Measurements from ENCODE around the gene TAPBP. TPM values are rescaled to one million over a fixed set of nuclear protein-coding genes. Genes with fewer than 3 reads are reported as not detected.
"Not testable (repeated sequence)": the region's sequence is repeated elsewhere in the genome, so short reads cannot be mapped to it uniquely, and the experiment has no call there.

TAPBP gene
- polyA plus RNA-seq, 1 donor from 2014 or later, result 605 TPM

GRCh38 chr6:33279971-33280511 lies 33.8 kb downstream of the TAPBP start:
- H3K4me3 Mint-ChIP-seq, result peak overlapping the region in 2 of 4 donors; percentile 45 to 99
- H3K9me3 Mint-ChIP-seq, result no peaks in the 10 kb centered on the region
- H3K27ac Mint-ChIP-seq, result peak overlapping the region in 1 of 3 donors; percentile 64
- H3K27me3 Mint-ChIP-seq, result no peaks in the 10 kb centered on the region
- H3K36me3 Mint-ChIP-seq, result peaks cover 1% of the 10 kb centered on the region
- H3K4me1 Mint-ChIP-seq, result peaks cover 16 to 30% (median 20%) of the 10 kb centered on the region in 3 donors

GRCh38 chr6:33279257-33279695 lies 34.6 kb downstream of the TAPBP start:
- Mint-ChIP-seq H3K4me1 (peaks cover 23 to 38% (median 28%) of the 10 kb centered on the region in 3 donors), H3K27me3 (no peaks in the 10 kb centered on the region), H3K36me3 (peaks cover 1% of the 10 kb centered on the region), H3K27ac (peak overlapping the region in 2 of 3 donors; percentile 71 to 85), H3K9me3 (no peaks in the 10 kb centered on the region), H3K4me3 (peak overlapping the region in 3 of 4 donors; percentile 60 to 99 (median 89))

- Mint-ChIP-seq H3K9me3 (no peaks in the 10 kb centered on the region), H3K4me1 (peaks cover 26 to 40% (median 30%) of the 10 kb centered on the region in 3 donors), H3K4me3 (peak overlapping the region; percentile 60 to 99 (median 92)), H3K27ac (peak overlapping the region; percentile 23 to 99 (median 85)), H3K36me3 (no peaks in the 10 kb centered on the region), H3K27me3 (no peaks in the 10 kb centered on the region)
Observed at GRCh38 chr6:33278810-33279209, 35.1 kb downstream of the TAPBP start.

GRCh38 chr6:33278392-33278741 lies 35.5 kb downstream of the TAPBP start:
- peak overlapping the region; percentile 89 to 99 (median 96) for H3K4me3 Mint-ChIP-seq
- no peaks in the 10 kb centered on the region for H3K9me3 Mint-ChIP-seq
- no peaks in the 10 kb centered on the region for H3K27me3 Mint-ChIP-seq
- peaks cover 30 to 44% (median 32%) of the 10 kb centered on the region in 3 donors for H3K4me1 Mint-ChIP-seq
- H3K27ac Mint-ChIP-seq, result peak overlapping the region; percentile 67 to 99 (median 85)
- H3K36me3 Mint-ChIP-seq, result no peaks in the 10 kb centered on the region

DNA sequence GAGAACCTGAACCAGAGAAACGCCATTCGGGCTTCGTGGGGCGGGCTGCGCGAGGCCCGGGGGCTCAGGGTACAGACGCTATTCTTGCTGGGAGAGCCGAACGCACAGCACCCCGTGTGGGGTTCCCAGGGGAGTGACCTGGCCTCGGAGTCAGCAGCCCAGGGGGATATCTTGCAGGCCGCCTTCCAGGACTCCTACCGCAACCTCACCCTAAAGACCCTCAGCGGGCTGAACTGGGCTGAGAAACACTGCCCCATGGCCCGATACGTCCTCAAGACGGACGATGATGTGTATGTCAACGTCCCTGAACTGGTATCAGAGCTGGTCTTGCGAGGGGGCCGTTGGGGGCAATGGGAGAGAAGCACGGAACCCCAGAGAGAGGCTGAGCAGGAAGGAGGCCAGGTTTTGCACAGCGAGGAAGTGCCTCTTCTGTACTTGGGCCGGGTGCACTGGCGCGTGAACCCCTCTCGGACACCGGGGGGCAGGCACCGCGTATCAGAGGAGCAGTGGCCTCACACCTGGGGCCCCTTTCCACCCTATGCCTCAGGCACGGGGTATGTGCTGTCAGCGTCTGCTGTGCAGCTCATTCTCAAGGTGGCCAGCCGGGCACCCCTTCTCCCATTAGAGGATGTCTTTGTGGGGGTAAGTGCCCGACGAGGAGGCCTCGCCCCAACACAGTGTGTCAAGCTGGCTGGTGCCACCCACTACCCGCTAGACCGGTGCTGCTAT lies 36.1 kb downstream of the TAPBP start:
- H3K27ac Mint-ChIP-seq, result peak overlapping the region; percentile 85 to 99 (median 92)
- H3K36me3 Mint-ChIP-seq, result no peaks in the 10 kb centered on the region
- H3K4me1 Mint-ChIP-seq, result peaks cover 35 to 50% (median 35%) of the 10 kb centered on the region in 3 donors
- no peaks in the 10 kb centered on the region for H3K9me3 Mint-ChIP-seq
- H3K4me3 Mint-ChIP-seq, result peak overlapping the region; percentile 89 to 99 (median 96)
- no peaks in the 10 kb centered on the region for H3K27me3 Mint-ChIP-seq

GRCh38 chr6:33276864-33277662 lies 36.8 kb downstream of the TAPBP start, which contains the start of gene B3GALT4:
B3GALT4 (plus strand) TSS chr6:33277123; CDS start chr6:33277420, 297 bp downstream.
- no peaks in the 10 kb centered on the region for H3K9me3 Mint-ChIP-seq
- peaks cover 40 to 56% (median 41%) of the 10 kb centered on the region in 3 donors for H3K4me1 Mint-ChIP-seq
- peak within 1 kb of the TSS; percentile 85 to 99 (median 92) for H3K27ac Mint-ChIP-seq
- H3K27me3 Mint-ChIP-seq, result no peaks in the 10 kb centered on the region
- no peaks in the 10 kb centered on the region for H3K36me3 Mint-ChIP-seq
- H3K4me3 Mint-ChIP-seq, result peak within 1 kb of the TSS; percentile 89 to 99 (median 96)

DNA sequence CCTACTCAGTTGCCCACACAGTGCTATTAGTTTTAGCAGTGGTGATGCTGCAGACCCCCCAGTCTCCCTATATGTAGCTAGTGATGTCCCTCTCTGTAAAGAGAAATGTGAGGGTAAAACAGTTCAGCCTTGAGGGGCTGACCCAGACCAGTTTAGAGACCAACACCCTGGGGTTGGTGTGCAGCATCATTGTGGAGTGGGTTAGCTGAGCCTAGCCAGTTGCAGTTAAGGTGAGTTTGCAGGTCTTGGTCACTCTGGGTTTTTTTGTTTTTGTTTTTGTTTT lies 37.4 kb downstream of the TAPBP start:
- H3K27me3 Mint-ChIP-seq, result no peaks in the 10 kb centered on the region
- H3K27ac Mint-ChIP-seq, result peak overlapping the region; percentile 85 to 99 (median 92)
- peaks cover 43 to 58% (median 45%) of the 10 kb centered on the region in 3 donors for H3K4me1 Mint-ChIP-seq
- H3K4me3 Mint-ChIP-seq, result peak overlapping the region; percentile 89 to 99 (median 94)
- no peaks in the 10 kb centered on the region for H3K9me3 Mint-ChIP-seq
- no peaks in the 10 kb centered on the region for H3K36me3 Mint-ChIP-seq

- H3K36me3 Mint-ChIP-seq, H3K9me3 Mint-ChIP-seq, H3K27me3 Mint-ChIP-seq: not testable (repeated sequence)
- Mint-ChIP-seq H3K4me3 (peak overlapping the region; percentile 89 to 99 (median 94)), H3K4me1 (peaks cover 42 to 55% (median 47%) of the 10 kb centered on the region in 3 donors), H3K27ac (peak overlapping the region; percentile 85 to 99 (median 92))
Observed at GRCh38 chr6:33275795-33276580, 37.9 kb downstream of the TAPBP start.

GRCh38 chr6:33273924-33274902 lies 39.7 kb downstream of the TAPBP start:
- H3K4me3 Mint-ChIP-seq, result peak overlapping the region; percentile 87 to 100 (median 99)
- no peaks in the 10 kb centered on the region for H3K9me3 Mint-ChIP-seq
- peaks cover 5% of the 10 kb centered on the region for H3K36me3 Mint-ChIP-seq
- peaks cover 46 to 60% (median 47%) of the 10 kb centered on the region in 3 donors for H3K4me1 Mint-ChIP-seq
- H3K27me3 Mint-ChIP-seq, result no peaks in the 10 kb centered on the region
- H3K27ac Mint-ChIP-seq, result peak overlapping the region; percentile 59 to 99 (median 92)

- Mint-ChIP-seq H3K4me3 (peak overlapping the region; percentile 98 to 100 (median 99)), H3K27me3 (no peaks in the 10 kb centered on the region), H3K36me3 (peaks cover 5% of the 10 kb centered on the region), H3K4me1 (peaks cover 40 to 55% (median 43%) of the 10 kb centered on the region in 3 donors), H3K27ac (peak overlapping the region; percentile 98 to 100 (median 99)), H3K9me3 (no peaks in the 10 kb centered on the region)
Observed at GRCh38 chr6:33273129-33273923, 40.6 kb downstream of the TAPBP start.

GRCh38 chr6:33272275-33273128 lies 41.4 kb downstream of the TAPBP start:
- H3K36me3 Mint-ChIP-seq, result peaks cover 5% of the 10 kb centered on the region
- H3K27me3 Mint-ChIP-seq, result no peaks in the 10 kb centered on the region
- H3K27ac Mint-ChIP-seq, result peak overlapping the region; percentile 98 to 100 (median 99)
- peak overlapping the region; percentile 98 to 100 (median 99) for H3K4me3 Mint-ChIP-seq
- H3K9me3 Mint-ChIP-seq, result no peaks in the 10 kb centered on the region
- peaks cover 34 to 51% (median 43%) of the 10 kb centered on the region in 3 donors for H3K4me1 Mint-ChIP-seq
